ENCODE results near the gene DDX24. TPM values are rescaled to one million over a fixed set of nuclear protein-coding genes. Genes with fewer than 3 reads are reported as not detected.

The DDX24 gene
- total and polyA plus RNA-seq, 2 experiments from 2014 or later, result 123 to 149 TPM

- no peaks in the 10 kb centered on the region for H4K20me1 ChIP-seq (ENCODE audit: insufficient read depth)
- in situ Hi-C loops (cut with MboI), result no loop called here
Measured at GRCh38 chr14:94038510-94038909, 42.5 kb downstream of the DDX24 start.

GRCh38 chr14:94037954-94038353 lies 43.0 kb downstream of the DDX24 start:
- no peaks in the 10 kb centered on the region for H3F3A ChIP-seq (ENCODE audit: insufficient read depth)
- H3K9me3 ChIP-seq (ENCODE audit: low read depth), result no peaks in the 10 kb centered on the region
- H3K27ac ChIP-seq, result no peak overlapping the region
- peaks cover 5% of the 10 kb centered on the region; the same call in 1 of the 2 replicates for H3K4me1 ChIP-seq (ENCODE audit: insufficient read depth)
- H3K4me3 ChIP-seq, result no peak overlapping the region
- no peak overlapping the region for H2AFZ ChIP-seq
- 91 to 94% methylated on average over 9 of the region's 9 CpGs for WGBS, 2 experiments (ENCODE audit: low coverage in 1 of 2, low lambda C conversion rate in 2 of 2, missing lambda C conversion rate in 2 of 2)
- no peaks in the 10 kb centered on the region for H4K20me1 ChIP-seq (ENCODE audit: insufficient read depth)
- no peak for DNase-seq
- no peaks in the 10 kb centered on the region for H3K79me2 ChIP-seq (ENCODE audit: insufficient read depth)
- in situ Hi-C loops (cut with MboI), result no loop called here
- H3K27me3 ChIP-seq (replicated peaks; ENCODE audit: insufficient read depth), result no peaks in the 10 kb centered on the region
- H3K9me2 ChIP-seq (ENCODE audit: insufficient read depth), result no peaks in the 10 kb centered on the region
- no peak for TF ChIP-seq EZH2 (IDR thresholded peaks at IDR 0.05; ENCODE audit: insufficient read depth, poor library complexity, severe bottlenecking)
- TF ChIP-seq EZH2phosphoT487 (IDR thresholded peaks at IDR 0.05; ENCODE audit: insufficient read depth, low read depth), result no peak
- H3K9ac ChIP-seq, result no peak overlapping the region
- no peak overlapping the region for H3K4me2 ChIP-seq (ENCODE audit: unreplicated experiment)
- H3K36me3 ChIP-seq (ENCODE audit: low read depth), result no peaks in the 10 kb centered on the region

More at GRCh38 chr14:94038510-94038909, 42.5 kb downstream of the DDX24 start:
- no peaks in the 10 kb centered on the region for H3K9me3 ChIP-seq (ENCODE audit: low read depth)
- DNase-seq, result no peak
- H3K4me2 ChIP-seq (ENCODE audit: unreplicated experiment), result no peak overlapping the region
- H3K9ac ChIP-seq, result no peak overlapping the region
- no peaks in the 10 kb centered on the region for H3K36me3 ChIP-seq (ENCODE audit: low read depth)
- H3F3A ChIP-seq (ENCODE audit: insufficient read depth), result no peaks in the 10 kb centered on the region
- no peaks in the 10 kb centered on the region for H3K27me3 ChIP-seq (replicated peaks; ENCODE audit: insufficient read depth)
- H3K9me2 ChIP-seq (ENCODE audit: insufficient read depth), result no peaks in the 10 kb centered on the region
- H3K79me2 ChIP-seq (ENCODE audit: insufficient read depth), result no peaks in the 10 kb centered on the region
- H3K4me1 ChIP-seq (ENCODE audit: insufficient read depth), result peaks cover 5% of the 10 kb centered on the region; the same call in 1 of the 2 replicates
- 74 to 80% methylated on average over 7 of the region's 7 CpGs for WGBS, 2 experiments (ENCODE audit: low coverage in 1 of 2, low lambda C conversion rate in 2 of 2, missing lambda C conversion rate in 2 of 2)
- H2AFZ ChIP-seq, result no peak overlapping the region
- H3K27ac ChIP-seq, result no peak overlapping the region
- TF ChIP-seq EZH2 (IDR thresholded peaks at IDR 0.05; ENCODE audit: insufficient read depth, poor library complexity, severe bottlenecking) (no peak), EZH2phosphoT487 (IDR thresholded peaks at IDR 0.05; ENCODE audit: insufficient read depth, low read depth) (no peak)
- H3K4me3 ChIP-seq, result no peak overlapping the region

- no peak overlapping the region for H3K27ac ChIP-seq
- no peaks in the 10 kb centered on the region for H3F3A ChIP-seq (ENCODE audit: insufficient read depth)
- H3K4me2 ChIP-seq (ENCODE audit: unreplicated experiment), result no peak overlapping the region
- TF ChIP-seq EZH2phosphoT487 (IDR thresholded peaks at IDR 0.05; ENCODE audit: insufficient read depth, low read depth), result no peak
- TF ChIP-seq EZH2 (IDR thresholded peaks at IDR 0.05; ENCODE audit: insufficient read depth, poor library complexity, severe bottlenecking), result no peak
- DNase-seq, result peak; percentile 67
- no peak overlapping the region for H2AFZ ChIP-seq
- H3K79me2 ChIP-seq (ENCODE audit: insufficient read depth), result no peaks in the 10 kb centered on the region
- peaks cover 1% of the 10 kb centered on the region; the same call in 1 of the 2 replicates for H3K4me1 ChIP-seq (ENCODE audit: insufficient read depth)
- in situ Hi-C loops (cut with MboI), result no loop called here
- H3K9me3 ChIP-seq (ENCODE audit: low read depth), result no peaks in the 10 kb centered on the region
- no peaks in the 10 kb centered on the region for H3K9me2 ChIP-seq (ENCODE audit: insufficient read depth)
- no peaks in the 10 kb centered on the region for H3K36me3 ChIP-seq (ENCODE audit: low read depth)
- H4K20me1 ChIP-seq (ENCODE audit: insufficient read depth), result no peaks in the 10 kb centered on the region
- no peak overlapping the region for H3K4me3 ChIP-seq
- H3K27me3 ChIP-seq (replicated peaks; ENCODE audit: insufficient read depth), result no peaks in the 10 kb centered on the region
- H3K9ac ChIP-seq, result no peak overlapping the region
- WGBS, 2 experiments (ENCODE audit: low coverage in 1 of 2, low lambda C conversion rate in 2 of 2, missing lambda C conversion rate in 2 of 2), result 42 to 52% methylated on average over 12 of the region's 12 CpGs
Measured at GRCh38 chr14:94036313-94037167, 44.5 kb downstream of the DDX24 start.

GRCh38 chr14:94034886-94035285 lies 46.1 kb downstream of the DDX24 start:
- no peaks in the 10 kb centered on the region for H4K20me1 ChIP-seq (ENCODE audit: insufficient read depth)
- no peaks in the 10 kb centered on the region for H3K9me2 ChIP-seq (ENCODE audit: insufficient read depth)
- H3K36me3 ChIP-seq (ENCODE audit: low read depth), result no peaks in the 10 kb centered on the region
- H3F3A ChIP-seq (ENCODE audit: insufficient read depth), result no peaks in the 10 kb centered on the region
- H3K27ac ChIP-seq, result no peak overlapping the region
- H3K79me2 ChIP-seq (ENCODE audit: insufficient read depth), result no peaks in the 10 kb centered on the region
- 93 to 98% methylated on average over 3 of the region's 3 CpGs for WGBS, 2 experiments (ENCODE audit: low coverage in 1 of 2, low lambda C conversion rate in 2 of 2, missing lambda C conversion rate in 2 of 2)
- no peaks in the 10 kb centered on the region for H3K27me3 ChIP-seq (replicated peaks; ENCODE audit: insufficient read depth)
- TF ChIP-seq EZH2 (IDR thresholded peaks at IDR 0.05; ENCODE audit: insufficient read depth, poor library complexity, severe bottlenecking), result no peak
- TF ChIP-seq EZH2phosphoT487 (IDR thresholded peaks at IDR 0.05; ENCODE audit: insufficient read depth, low read depth), result no peak
- in situ Hi-C loops (cut with MboI), result no loop called here
- H3K9me3 ChIP-seq (ENCODE audit: low read depth), result no peaks in the 10 kb centered on the region
- H3K4me3 ChIP-seq, result no peak overlapping the region
- no peaks in the 10 kb centered on the region for H3K4me1 ChIP-seq (ENCODE audit: insufficient read depth)
- no peak for DNase-seq
- no peak overlapping the region for H3K9ac ChIP-seq
- no peak overlapping the region for H2AFZ ChIP-seq
- no peak overlapping the region for H3K4me2 ChIP-seq (ENCODE audit: unreplicated experiment)
